WTC11 (cell line): ENCODE measurements around the gene TRMT10C. TPM values are rescaled to one million over a fixed set of nuclear protein-coding genes. Genes with fewer than 3 reads are reported as not detected.

Experiments
- ATAC-seq: fragments of 200-7000 bp; cut with Tn5 transposase; 2 replicates; pipeline ENCODE4 v1.10.0; 2021; ENCODE audit warnings: mild to moderate bottlenecking, moderate library complexity
- CTCF ChIA-PET: fragments of 300-600 bp; sonication (Branson Sonifier 250); formaldehyde crosslinking; loops from one replicate; lab custom pipeline; 2021; ENCODE audit warnings: antibody characterized with exemption; lab: Charles Lee
- POLR2A ChIA-PET: fragments of 350-600 bp; sonication (Branson Sonifier 250); formaldehyde crosslinking; loops from one replicate; lab custom pipeline; 2021; ENCODE audit warnings: antibody characterized with exemption; lab: Charles Lee
- DNase-seq: peaks from one replicate; pipeline ENCODE4 v3.0.0; 2021; ENCODE audit warnings: low spot score
- H3K27ac Mint-ChIP-seq: 2 replicates; pipeline ENCODE4 v1.8.0; 2021; ENCODE audit warnings: mixed read lengths
- H3K27me3 Mint-ChIP-seq: 2 replicates; pipeline ENCODE4 v1.8.0; 2021; ENCODE audit warnings: low read depth, mild to moderate bottlenecking, moderate library complexity, mixed read lengths
- H3K36me3 Mint-ChIP-seq: 2 replicates; pipeline ENCODE4 v1.8.0; 2021; ENCODE audit warnings: mixed read lengths
- H3K4me1 Mint-ChIP-seq: 2 replicates; pipeline ENCODE4 v1.8.0; 2022; ENCODE audit warnings: mixed read lengths
- H3K4me3 Mint-ChIP-seq: 2 replicates; pipeline ENCODE4 v1.8.0; 2021; ENCODE audit warnings: mild to moderate bottlenecking, moderate library complexity, mixed read lengths
- H3K9me3 Mint-ChIP-seq: 2 replicates; pipeline ENCODE4 v1.8.0; 2021; ENCODE audit warnings: mixed read lengths
- AR ChIP-seq: fragments of 250-450 bp; sonication (Bioruptor Pico); IDR thresholded peaks from 2 replicates; pipeline ENCODE4 v1.9.0; 2021; ENCODE audit warnings: mild to moderate bottlenecking
- ATF6 ChIP-seq: sonication (generic); formaldehyde crosslinking; IDR thresholded peaks from 2 replicates; pipeline ENCODE4 v1.8.1; 2023; ENCODE audit warnings: mild to moderate bottlenecking, missing genetic modification reagents
- GABPB1 ChIP-seq: sonication (generic); formaldehyde crosslinking; IDR thresholded peaks from 2 replicates; pipeline ENCODE4 v1.8.1; 2023; ENCODE audit warnings: mild to moderate bottlenecking, missing genetic modification reagents
- HMGA2 ChIP-seq: fragments of 250-450 bp; sonication (Bioruptor Pico); IDR thresholded peaks from 2 replicates; pipeline ENCODE4 v1.4.0; 2021; ENCODE audit warnings: mild to moderate bottlenecking, moderate library complexity
- KAT7 ChIP-seq: sonication (generic); formaldehyde crosslinking; IDR thresholded peaks from 2 replicates; pipeline ENCODE4 v1.8.1; 2023; ENCODE audit warnings: missing genetic modification reagents, mild to moderate bottlenecking, borderline replicate concordance
- MXD4 ChIP-seq: fragments of 250-450 bp; sonication (Bioruptor Pico); IDR thresholded peaks from 2 replicates; pipeline ENCODE4 v1.8.0; 2021; ENCODE audit warnings: mild to moderate bottlenecking, moderate library complexity, borderline replicate concordance
- MYBL2 ChIP-seq: sonication (generic); formaldehyde crosslinking; IDR thresholded peaks from 2 replicates; pipeline ENCODE4 v1.8.1; 2023; ENCODE audit warnings: mild to moderate bottlenecking, moderate library complexity, missing genetic modification reagents
- NFATC4 ChIP-seq: fragments of 250-450 bp; sonication (Bioruptor Pico); IDR thresholded peaks from 2 replicates; pipeline ENCODE4 v1.9.0; 2021; ENCODE audit warnings: mild to moderate bottlenecking
- PRDM15 ChIP-seq: sonication (generic); formaldehyde crosslinking; IDR thresholded peaks from 2 replicates; pipeline ENCODE4 v1.8.0; 2022; ENCODE audit warnings: missing genetic modification reagents
- PRRX2 ChIP-seq: fragments of 250-450 bp; sonication (Bioruptor Pico); IDR thresholded peaks from 2 replicates; pipeline ENCODE4 v1.8.0; 2021; ENCODE audit warnings: mild to moderate bottlenecking
- SP1 ChIP-seq: sonication (generic); formaldehyde crosslinking; conservative IDR thresholded peaks from 2 replicates; pipeline ENCODE4 v1.8.1; 2022; ENCODE audit warnings: missing genetic modification reagents
- TEAD1 ChIP-seq: sonication (generic); formaldehyde crosslinking; IDR thresholded peaks from 2 replicates; pipeline ENCODE4 v1.8.0; 2022; ENCODE audit warnings: mild to moderate bottlenecking, missing genetic modification reagents
- ZBTB21 ChIP-seq: sonication (generic); formaldehyde crosslinking; IDR thresholded peaks from 2 replicates; pipeline ENCODE4 v1.8.1; 2023; ENCODE audit warnings: mild to moderate bottlenecking, missing genetic modification reagents, borderline replicate concordance
- ZNF121 ChIP-seq: sonication (generic); formaldehyde crosslinking; IDR thresholded peaks from 2 replicates; pipeline ENCODE4 v1.8.0; 2023; ENCODE audit warnings: missing genetic modification reagents
- total RNA-seq: library from RNA; stranded (reverse); gene quantifications from 3 replicates; pipeline ENCODE4 v1.2.3, GENCODE V29; 2021
- TF ChIP-seq, protein P1 (sequence below): sonication (generic); formaldehyde crosslinking; IDR thresholded peaks from 2 replicates; pipeline ENCODE4 v1.8.0; 2023; ENCODE audit warnings: missing genetic modification reagents
- TF ChIP-seq, protein P2 (sequence below): sonication (generic); formaldehyde crosslinking; IDR thresholded peaks from 2 replicates; pipeline ENCODE4 v1.8.0; 2022; ENCODE audit warnings: mild to moderate bottlenecking, missing genetic modification reagents
- TF ChIP-seq, protein P3 (sequence below): sonication (generic); formaldehyde crosslinking; IDR thresholded peaks from 2 replicates; pipeline ENCODE4 v1.8.1; 2022; ENCODE audit warnings: mild to moderate bottlenecking, missing genetic modification reagents, moderate library complexity, borderline replicate concordance
- TF ChIP-seq, protein P4 (sequence below): fragments of 250-450 bp; sonication (Bioruptor Pico); IDR thresholded peaks from 2 replicates; pipeline ENCODE4 v1.9.0; 2021; ENCODE audit warnings: moderate library complexity, mild to moderate bottlenecking, inconsistent platforms, borderline replicate concordance
- TF ChIP-seq, protein P5 (sequence below): sonication (generic); formaldehyde crosslinking; IDR thresholded peaks from 2 replicates; pipeline ENCODE4 v1.8.1; 2023; ENCODE audit warnings: mild to moderate bottlenecking, missing genetic modification reagents, moderate library complexity
- TF ChIP-seq, protein P6 (sequence below): sonication (generic); formaldehyde crosslinking; IDR thresholded peaks from 2 replicates; pipeline ENCODE4 v1.8.1; 2023; ENCODE audit warnings: mild to moderate bottlenecking, missing genetic modification reagents

TRMT10C gene
- total RNA-seq, 1 experiment from 2014 or later = 41.7 TPM

GRCh38 chr3:101571028-101571895, 9.6 kb downstream of the TRMT10C start:
- ATAC-seq (no peak), DNase-seq (no peak)
- Mint-ChIP-seq H3K9me3 (no peaks in the 10 kb centered on the region), H3K4me1 (peaks cover 18% of the 10 kb centered on the region), H3K27me3 (no peaks in the 10 kb centered on the region), H3K4me3 (no peak overlapping the region), H3K36me3 (peaks cover 6% of the 10 kb centered on the region), H3K27ac (no peak overlapping the region)
- TF ChIP-seq ZNF121 = no peak
- no peak for TF ChIP-seq PRRX2 (CRISPR knock-in tag)
- TF ChIP-seq, protein P1, sequence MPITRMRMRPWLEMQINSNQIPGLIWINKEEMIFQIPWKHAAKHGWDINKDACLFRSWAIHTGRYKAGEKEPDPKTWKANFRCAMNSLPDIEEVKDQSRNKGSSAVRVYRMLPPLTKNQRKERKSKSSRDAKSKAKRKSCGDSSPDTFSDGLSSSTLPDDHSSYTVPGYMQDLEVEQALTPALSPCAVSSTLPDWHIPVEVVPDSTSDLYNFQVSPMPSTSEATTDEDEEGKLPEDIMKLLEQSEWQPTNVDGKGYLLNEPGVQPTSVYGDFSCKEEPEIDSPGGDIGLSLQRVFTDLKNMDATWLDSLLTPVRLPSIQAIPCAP (CRISPR knock-in tag) = no peak
- no peak for TF ChIP-seq NFATC4 (CRISPR knock-in tag)
- TF ChIP-seq SP1 (CRISPR knock-in tag) = no peak
- TF ChIP-seq, protein P2, sequence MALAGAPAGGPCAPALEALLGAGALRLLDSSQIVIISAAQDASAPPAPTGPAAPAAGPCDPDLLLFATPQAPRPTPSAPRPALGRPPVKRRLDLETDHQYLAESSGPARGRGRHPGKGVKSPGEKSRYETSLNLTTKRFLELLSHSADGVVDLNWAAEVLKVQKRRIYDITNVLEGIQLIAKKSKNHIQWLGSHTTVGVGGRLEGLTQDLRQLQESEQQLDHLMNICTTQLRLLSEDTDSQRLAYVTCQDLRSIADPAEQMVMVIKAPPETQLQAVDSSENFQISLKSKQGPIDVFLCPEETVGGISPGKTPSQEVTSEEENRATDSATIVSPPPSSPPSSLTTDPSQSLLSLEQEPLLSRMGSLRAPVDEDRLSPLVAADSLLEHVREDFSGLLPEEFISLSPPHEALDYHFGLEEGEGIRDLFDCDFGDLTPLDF = no peak
- TF ChIP-seq ZBTB21 (CRISPR knock-in tag) = no peak
- TF ChIP-seq KAT7 (CRISPR knock-in tag) = no peak
- TF ChIP-seq TEAD1 (CRISPR knock-in tag) = no peak
- TF ChIP-seq GABPB1 = no peak
- TF ChIP-seq MXD4 (CRISPR knock-in tag) = no peak
- TF ChIP-seq, protein P3, sequence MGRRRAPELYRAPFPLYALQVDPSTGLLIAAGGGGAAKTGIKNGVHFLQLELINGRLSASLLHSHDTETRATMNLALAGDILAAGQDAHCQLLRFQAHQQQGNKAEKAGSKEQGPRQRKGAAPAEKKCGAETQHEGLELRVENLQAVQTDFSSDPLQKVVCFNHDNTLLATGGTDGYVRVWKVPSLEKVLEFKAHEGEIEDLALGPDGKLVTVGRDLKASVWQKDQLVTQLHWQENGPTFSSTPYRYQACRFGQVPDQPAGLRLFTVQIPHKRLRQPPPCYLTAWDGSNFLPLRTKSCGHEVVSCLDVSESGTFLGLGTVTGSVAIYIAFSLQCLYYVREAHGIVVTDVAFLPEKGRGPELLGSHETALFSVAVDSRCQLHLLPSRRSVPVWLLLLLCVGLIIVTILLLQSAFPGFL (CRISPR knock-in tag) = no peak
- TF ChIP-seq, protein P4, sequence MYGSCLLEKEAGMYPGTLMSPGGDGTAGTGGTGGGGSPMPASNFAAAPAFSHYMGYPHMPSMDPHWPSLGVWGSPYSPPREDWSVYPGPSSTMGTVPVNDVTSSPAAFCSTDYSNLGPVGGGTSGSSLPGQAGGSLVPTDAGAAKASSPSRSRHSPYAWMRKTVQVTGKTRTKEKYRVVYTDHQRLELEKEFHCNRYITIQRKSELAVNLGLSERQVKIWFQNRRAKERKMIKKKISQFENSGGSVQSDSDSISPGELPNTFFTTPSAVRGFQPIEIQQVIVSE (CRISPR knock-in tag) = no peak
- TF ChIP-seq ATF6 (CRISPR knock-in tag) = no peak
- TF ChIP-seq AR (CRISPR knock-in tag) = no peak
- TF ChIP-seq, protein P5, sequence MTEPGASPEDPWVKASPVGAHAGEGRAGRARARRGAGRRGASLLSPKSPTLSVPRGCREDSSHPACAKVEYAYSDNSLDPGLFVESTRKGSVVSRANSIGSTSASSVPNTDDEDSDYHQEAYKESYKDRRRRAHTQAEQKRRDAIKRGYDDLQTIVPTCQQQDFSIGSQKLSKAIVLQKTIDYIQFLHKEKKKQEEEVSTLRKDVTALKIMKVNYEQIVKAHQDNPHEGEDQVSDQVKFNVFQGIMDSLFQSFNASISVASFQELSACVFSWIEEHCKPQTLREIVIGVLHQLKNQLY (CRISPR knock-in tag) = no peak
- TF ChIP-seq, protein P6, sequence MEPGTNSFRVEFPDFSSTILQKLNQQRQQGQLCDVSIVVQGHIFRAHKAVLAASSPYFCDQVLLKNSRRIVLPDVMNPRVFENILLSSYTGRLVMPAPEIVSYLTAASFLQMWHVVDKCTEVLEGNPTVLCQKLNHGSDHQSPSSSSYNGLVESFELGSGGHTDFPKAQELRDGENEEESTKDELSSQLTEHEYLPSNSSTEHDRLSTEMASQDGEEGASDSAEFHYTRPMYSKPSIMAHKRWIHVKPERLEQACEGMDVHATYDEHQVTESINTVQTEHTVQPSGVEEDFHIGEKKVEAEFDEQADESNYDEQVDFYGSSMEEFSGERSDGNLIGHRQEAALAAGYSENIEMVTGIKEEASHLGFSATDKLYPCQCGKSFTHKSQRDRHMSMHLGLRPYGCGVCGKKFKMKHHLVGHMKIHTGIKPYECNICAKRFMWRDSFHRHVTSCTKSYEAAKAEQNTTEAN = no peak
- no peak for TF ChIP-seq MYBL2 (CRISPR knock-in tag)
- no peak for TF ChIP-seq PRDM15 (CRISPR knock-in tag)
- TF ChIP-seq HMGA2 = no peak
- CTCF ChIA-PET = interaction anchor here (1.0 kb wide), 1 partner anchor 62 kb away, joined by 4 read pairs; no protein-coding TSS in a partner anchor
- POLR2A ChIA-PET = interaction anchor here (0.6 to 0.7 kb wide), 2 partner anchors 105 to 107 kb away, joined by 3 to 4 read pairs; no protein-coding TSS in a partner anchor
